ENCODE results near the gene RIN3. TPM values are rescaled to one million over a fixed set of nuclear protein-coding genes. Genes with fewer than 3 reads are reported as not detected.

The RIN3 gene
- total RNA-seq, 4 donors from 2014 or later: 6.2 to 29.8 (median 12.2) TPM

GRCh38 chr14:92589213-92589852 is 75.8 kb downstream of the RIN3 start:
- Histone ChIP-seq H3K4me1 (peaks cover 11 to 12% of the 10 kb centered on the region in 2 donors), H3K4me3 (no peak overlapping the region), H3K27me3 (no peaks in the 10 kb centered on the region), H3K27ac (peak overlapping the region; percentile 87 to 92), H3K9me3 (no peaks in the 10 kb centered on the region), H3K36me3 (no peaks in the 10 kb centered on the region)
- intact Hi-C loops (cut with DNase I; ENCODE audit: low total_unique reads): no loop called here
- TF ChIP-seq CTCF (IDR thresholded peaks at IDR 0.05) (peak; percentile 14 to 39 (median 27)), POLR2A (IDR thresholded peaks at IDR 0.05) (no peak)
- DNase-seq: peak in 1 of 2 donors; percentile 37

DNA sequence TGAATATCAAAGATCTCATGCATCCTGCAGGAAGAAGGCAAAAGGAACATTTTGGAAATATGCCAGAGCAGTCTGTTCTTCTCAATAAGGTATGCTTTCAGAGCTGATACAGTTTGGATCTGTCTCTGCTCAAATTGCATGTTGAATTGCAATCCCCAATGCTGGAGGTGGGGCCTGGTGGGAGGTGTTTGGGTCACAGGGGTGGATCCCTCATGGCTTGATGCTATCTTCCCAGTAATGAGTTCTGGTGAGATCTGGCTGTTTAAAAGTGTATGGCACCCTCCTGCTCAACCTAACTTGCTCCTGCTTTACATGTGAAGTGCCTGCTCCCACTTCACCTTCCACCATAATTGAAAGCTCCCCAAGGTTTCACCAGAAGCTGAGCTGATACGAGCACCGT is 76.6 kb downstream of the RIN3 start:
- no peak for DNase-seq
- intact Hi-C loops (cut with DNase I; ENCODE audit: low total_unique reads): no loop called here
- H3K36me3 ChIP-seq: no peaks in the 10 kb centered on the region
- no peaks in the 10 kb centered on the region for H3K9me3 ChIP-seq
- peaks cover 11 to 12% of the 10 kb centered on the region in 2 donors for H3K4me1 ChIP-seq
- H3K27me3 ChIP-seq: no peaks in the 10 kb centered on the region
- TF ChIP-seq POLR2A (IDR thresholded peaks at IDR 0.05): no peak
- TF ChIP-seq CTCF (IDR thresholded peaks at IDR 0.05): no peak
- no peak overlapping the region for H3K4me3 ChIP-seq
- H3K27ac ChIP-seq: no peak overlapping the region

DNA sequence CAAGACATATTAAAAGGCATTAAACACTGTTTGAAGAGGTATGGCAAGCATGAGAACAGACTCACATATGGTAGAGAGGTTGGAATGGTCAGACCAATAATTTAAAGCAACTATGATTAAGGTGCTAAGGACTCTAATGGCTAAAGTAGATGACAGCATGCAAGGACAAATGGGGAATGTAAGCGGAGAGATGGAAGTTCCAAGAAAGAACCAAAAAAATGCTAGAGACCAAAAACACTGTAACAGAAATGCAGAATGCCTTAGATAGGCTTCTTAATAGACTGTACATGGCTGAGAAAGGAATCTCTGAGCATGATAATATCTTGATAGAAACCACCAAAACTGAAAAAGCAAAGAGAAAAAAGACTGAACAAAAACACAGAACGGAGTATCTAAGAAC is 77.4 kb downstream of the RIN3 start:
- DNase-seq: no peak

DNA sequence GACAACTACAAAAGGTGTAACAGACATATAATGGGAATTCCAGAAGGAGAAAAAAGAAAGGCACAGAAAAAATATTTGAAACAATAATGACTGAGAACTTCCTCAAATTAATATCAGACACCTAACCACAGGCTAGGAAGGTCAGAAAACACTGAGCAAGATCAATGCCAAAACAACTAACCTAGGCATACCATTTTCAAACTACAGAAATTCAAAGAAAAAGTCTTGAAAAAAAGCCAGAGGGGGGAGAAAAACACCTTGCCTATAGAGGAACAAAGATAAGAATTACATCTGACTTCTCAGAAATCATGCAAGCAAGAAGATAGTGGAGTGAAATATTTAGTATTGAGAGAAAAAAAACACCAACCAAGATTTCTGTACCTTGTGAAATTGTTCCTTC is 77.8 kb downstream of the RIN3 start:
- Histone ChIP-seq H3K4me3 (no peak overlapping the region), H3K27me3 (no peaks in the 10 kb centered on the region), H3K9me3 (no peaks in the 10 kb centered on the region), H3K36me3 (no peaks in the 10 kb centered on the region), H3K4me1 (peaks cover 11 to 12% of the 10 kb centered on the region in 2 donors), H3K27ac (no peak overlapping the region)
- TF ChIP-seq POLR2A (IDR thresholded peaks at IDR 0.05) (no peak), CTCF (IDR thresholded peaks at IDR 0.05) (no peak)
- no peak for DNase-seq
- intact Hi-C loops (cut with DNase I; ENCODE audit: low total_unique reads): no loop called here

More for the DNA sequence above, 77.4 kb downstream of the RIN3 start:
- Histone ChIP-seq H3K4me1 (peaks cover 11 to 12% of the 10 kb centered on the region in 2 donors), H3K36me3 (no peaks in the 10 kb centered on the region), H3K9me3 (no peaks in the 10 kb centered on the region), H3K4me3 (no peak overlapping the region), H3K27me3 (no peaks in the 10 kb centered on the region), H3K27ac (no peak overlapping the region)
- no peak for TF ChIP-seq POLR2A (IDR thresholded peaks at IDR 0.05)
- no peak for TF ChIP-seq CTCF (IDR thresholded peaks at IDR 0.05)
- intact Hi-C loops (cut with DNase I; ENCODE audit: low total_unique reads): no loop called here

- H3K4me1 ChIP-seq: no peaks in the 10 kb centered on the region
- H3K4me3 ChIP-seq: no peak overlapping the region
- TF ChIP-seq POLR2A (IDR thresholded peaks at IDR 0.05): no peak
- no peak for TF ChIP-seq CTCF (IDR thresholded peaks at IDR 0.05)
- no peak for DNase-seq
- H3K27ac ChIP-seq: no peak overlapping the region
- no peaks in the 10 kb centered on the region for H3K36me3 ChIP-seq
- no peaks in the 10 kb centered on the region for H3K27me3 ChIP-seq
- H3K9me3 ChIP-seq: no peaks in the 10 kb centered on the region
- intact Hi-C loops (cut with DNase I; ENCODE audit: low total_unique reads): no loop called here
Measured at GRCh38 chr14:92595267-92595666, 81.7 kb downstream of the RIN3 start.
